ENCODE results near the gene PGM1. TPM values are rescaled to one million over a fixed set of nuclear protein-coding genes. Genes with fewer than 3 reads are reported as not detected.

Gene PGM1
- polyA plus RNA-seq, 1 donor, result 31.3 TPM

- no peak for DNase-seq
Observed at GRCh38 chr1:63665410-63665809, 72.2 kb downstream of the PGM1 start.

GRCh38 chr1:63665824-63666223 lies 72.6 kb downstream of the PGM1 start:
- DNase-seq, result no peak

- no peak for DNase-seq
Observed at GRCh38 chr1:63668298-63668697, 75.1 kb downstream of the PGM1 start.

GRCh38 chr1:63669151-63669961 lies 76.1 kb downstream of the PGM1 start:
- no peak for DNase-seq

GRCh38 chr1:63670164-63670563 lies 77.0 kb downstream of the PGM1 start:
- no peak for DNase-seq

- DNase-seq, result no peak
Observed at GRCh38 chr1:63671514-63671913, 78.3 kb downstream of the PGM1 start.

- peak; percentile 81 for DNase-seq
Observed at GRCh38 chr1:63674238-63674864, 81.1 kb downstream of the PGM1 start.

GRCh38 chr1:63674865-63675419 lies 81.7 kb downstream of the PGM1 start:
- no peak for DNase-seq

- DNase-seq, result no peak
Observed at GRCh38 chr1:63675420-63675931, 82.3 kb downstream of the PGM1 start.

- no peak for DNase-seq
Observed at GRCh38 chr1:63677497-63677896, 84.3 kb downstream of the PGM1 start.

GRCh38 chr1:63678200-63678599 lies 85.0 kb downstream of the PGM1 start:
- DNase-seq, result no peak

- DNase-seq, result no peak
Observed at GRCh38 chr1:63679076-63679475, 85.9 kb downstream of the PGM1 start.

GRCh38 chr1:63679589-63679988 lies 86.4 kb downstream of the PGM1 start:
- DNase-seq, result no peak

GRCh38 chr1:63682936-63683335 lies 89.7 kb downstream of the PGM1 start:
- no peak for DNase-seq

GRCh38 chr1:63683759-63684158 lies 90.5 kb downstream of the PGM1 start:
- no peak for DNase-seq

- DNase-seq, result no peak
Observed at GRCh38 chr1:63686696-63687095, 93.5 kb downstream of the PGM1 start.

- no peak for DNase-seq
Observed at GRCh38 chr1:63688302-63688890, 95.2 kb downstream of the PGM1 start.

- no peak for DNase-seq
Observed at GRCh38 chr1:63690966-63691700, 97.9 kb downstream of the PGM1 start.

GRCh38 chr1:63691701-63692425 lies 98.7 kb downstream of the PGM1 start:
- peak; percentile 91 for DNase-seq

- DNase-seq, result no peak
Observed at GRCh38 chr1:63693944-63694571, 100.8 kb downstream of the PGM1 start.
